HG02763 (cell line): ENCODE data around the gene RALGAPA2.

Source experiments
- ATAC-seq: cut with Tn5 transposase; IDR thresholded peaks from one replicate; pipeline ENCODE4 v1.9.1; 2021; ENCODE audit warnings: mild to moderate bottlenecking, moderate library complexity; ENCODE audit not compliant: unreplicated experiment

The RALGAPA2 gene

GRCh38 chr20:20501128-20501527, 211.3 kb downstream of the RALGAPA2 start:
- no peak for ATAC-seq

DNA sequence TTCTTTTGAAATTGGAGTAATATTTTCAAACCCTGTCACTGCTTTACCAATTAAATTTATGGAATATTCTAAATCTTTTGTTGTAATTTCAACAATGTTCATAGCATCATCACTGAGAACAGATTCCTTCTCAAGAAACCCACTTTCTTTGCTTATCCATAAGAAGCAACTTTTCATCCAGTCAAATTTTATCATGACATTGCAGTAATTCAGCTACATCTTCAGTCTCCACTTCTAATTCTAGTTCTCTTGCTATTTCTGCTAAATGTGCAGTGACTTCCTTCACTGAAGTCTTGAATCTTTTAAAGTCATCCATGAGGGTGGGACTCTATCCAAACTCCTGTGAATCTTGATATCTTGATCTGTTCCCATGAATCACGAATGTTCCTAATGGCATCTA, 212.1 kb downstream of the RALGAPA2 start:
- no peak for ATAC-seq

DNA sequence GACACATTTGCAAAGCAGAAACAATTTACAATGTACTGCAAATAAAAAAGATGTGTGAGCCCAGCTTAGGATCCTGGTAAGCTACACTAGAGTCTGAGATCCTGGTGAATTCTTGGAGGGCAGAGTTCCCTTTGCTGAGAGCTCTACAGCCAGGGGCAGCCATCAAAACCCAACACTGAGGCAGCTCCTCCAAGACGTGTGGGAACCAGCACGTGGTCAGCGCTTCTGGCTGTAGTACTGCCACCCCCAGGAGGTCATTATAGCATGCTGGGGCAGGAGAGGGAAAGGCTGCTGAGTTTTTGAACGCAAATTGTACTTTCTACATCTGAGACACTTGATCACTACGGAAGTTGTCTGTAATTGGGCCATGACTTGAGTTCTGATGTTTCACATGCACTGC, 213.0 kb downstream of the RALGAPA2 start:
- ATAC-seq: no peak

DNA sequence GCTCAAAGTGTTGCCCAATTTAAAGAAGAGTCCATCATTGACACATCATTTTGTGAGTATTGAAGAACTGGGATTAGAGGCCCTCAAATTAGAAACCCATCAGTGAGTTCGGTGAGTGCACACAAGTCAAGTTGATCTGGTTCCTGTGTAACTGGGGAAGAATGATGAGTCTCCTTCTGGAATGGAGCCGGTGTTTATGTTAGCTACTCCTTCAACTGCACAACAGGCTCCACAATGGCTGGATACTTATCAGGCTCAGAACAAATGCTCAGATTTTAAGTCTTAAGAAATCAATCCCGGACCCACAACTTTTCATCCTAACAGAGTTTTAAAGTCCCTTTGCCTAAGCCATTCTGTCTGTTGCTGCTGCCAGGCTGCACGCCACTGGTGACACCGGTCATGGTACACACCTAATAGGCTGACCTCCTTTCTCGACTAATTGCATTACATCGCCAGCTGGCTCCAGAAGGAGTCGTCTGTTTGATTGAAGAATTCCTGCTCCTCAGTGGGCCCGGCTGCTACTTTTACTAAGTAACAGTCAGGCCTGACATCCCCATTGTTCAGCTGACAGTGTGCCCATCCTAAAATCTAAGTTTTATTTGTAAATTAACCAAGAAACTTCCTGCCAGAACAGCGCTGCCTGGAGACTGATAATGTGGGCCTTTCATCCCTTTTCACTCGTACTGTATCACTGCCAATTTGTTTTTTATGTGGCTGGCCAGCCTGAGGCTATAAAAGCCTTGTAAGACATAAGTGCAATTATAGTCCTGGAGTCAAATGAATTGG, 214.2 kb downstream of the RALGAPA2 start:
- ATAC-seq: no peak

DNA sequence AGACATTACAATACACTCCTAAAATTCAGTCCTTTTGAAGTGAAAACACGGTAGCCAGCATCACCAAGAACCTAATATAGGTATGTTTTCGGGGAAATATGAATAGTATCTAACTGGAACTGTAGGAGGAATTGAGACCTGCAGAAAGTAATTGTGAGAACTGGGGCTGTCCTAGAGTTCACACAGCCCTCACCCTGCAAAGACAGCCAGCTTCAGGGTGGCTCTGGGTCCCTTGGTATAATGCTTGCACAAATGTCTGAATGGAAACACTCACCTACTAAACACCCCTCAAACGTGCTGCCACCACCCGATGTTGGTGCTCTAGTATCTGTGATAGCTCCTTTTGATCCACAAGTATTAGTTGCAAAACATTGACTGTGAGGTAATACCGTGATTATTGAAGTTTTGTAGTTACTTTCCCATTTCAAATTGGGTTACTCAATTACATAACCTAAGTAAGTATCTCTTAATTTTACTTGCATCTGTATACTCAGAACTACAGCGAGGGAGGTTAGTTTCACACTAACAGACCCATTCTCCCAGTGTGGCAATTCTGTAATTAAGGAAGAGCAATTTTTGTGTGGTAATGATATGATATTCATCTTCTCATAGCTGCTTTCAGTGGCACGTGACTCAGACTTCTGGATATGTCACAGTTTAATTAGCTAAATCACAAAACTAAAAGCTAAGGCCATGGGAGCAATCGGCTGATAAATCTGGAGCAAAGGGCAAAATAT, 215.0 kb downstream of the RALGAPA2 start:
- no peak for ATAC-seq

DNA sequence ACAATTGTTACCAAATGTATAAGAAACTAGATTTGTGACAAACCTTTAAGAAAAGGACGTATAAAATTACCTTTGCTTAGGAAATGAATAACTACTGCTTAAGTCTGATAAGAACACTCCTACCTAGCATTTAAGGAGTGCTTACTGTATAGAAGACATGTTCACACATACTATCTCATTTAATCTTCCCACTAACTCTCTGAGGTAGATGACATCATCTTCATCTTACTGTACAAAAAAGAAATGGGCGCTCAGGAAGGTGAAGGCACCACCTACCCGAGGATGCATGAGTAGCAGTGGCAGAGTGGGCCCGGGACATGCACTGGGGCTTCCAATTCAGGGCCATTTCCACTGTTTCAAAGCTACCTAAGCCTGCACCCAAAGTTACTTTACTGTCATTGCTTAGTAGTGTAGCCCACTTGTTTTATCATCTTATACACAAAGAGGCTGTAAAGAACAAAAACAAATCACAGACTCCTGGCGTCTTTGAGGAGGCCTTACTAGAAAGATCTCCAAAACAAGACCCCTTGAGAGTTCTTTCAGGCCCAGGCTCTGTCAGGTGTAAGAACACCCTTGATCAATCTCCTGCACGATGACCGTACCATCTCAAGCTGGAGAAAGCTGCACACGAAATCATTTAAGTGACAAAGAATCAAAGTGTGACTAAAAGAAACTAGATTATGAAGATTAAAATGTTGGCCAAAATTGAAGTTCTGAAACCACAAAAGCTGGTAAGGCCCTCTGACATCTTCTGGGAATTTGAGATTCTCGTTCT, 216.5 kb downstream of the RALGAPA2 start:
- ATAC-seq: no peak

GRCh38 chr20:20493701-20494100, 218.7 kb downstream of the RALGAPA2 start:
- no peak for ATAC-seq

- no peak for ATAC-seq
Observed at GRCh38 chr20:20492521-20493332, 219.7 kb downstream of the RALGAPA2 start.

DNA sequence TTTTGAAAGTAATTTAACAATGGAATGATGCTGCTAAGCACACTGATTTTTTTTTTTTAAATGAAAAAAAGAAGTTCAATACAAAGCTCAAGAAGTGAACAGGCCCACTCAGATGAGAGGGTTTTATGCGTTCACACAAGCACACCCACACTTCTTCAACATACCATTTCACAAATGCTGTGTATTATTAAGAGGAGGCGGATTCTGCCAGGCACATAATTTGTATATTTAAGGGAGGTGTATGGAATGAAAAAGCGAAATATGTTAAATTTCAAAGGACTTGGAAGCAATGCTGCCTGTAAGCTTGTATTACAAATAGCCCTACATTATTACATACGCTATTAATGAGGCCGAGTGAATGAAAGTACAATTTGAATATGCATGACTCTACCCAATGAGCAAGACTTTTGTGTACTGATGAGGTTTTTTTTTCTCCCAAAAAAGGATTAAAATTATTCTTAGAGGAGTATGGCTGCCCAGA, 220.6 kb downstream of the RALGAPA2 start:
- ATAC-seq: no peak

DNA sequence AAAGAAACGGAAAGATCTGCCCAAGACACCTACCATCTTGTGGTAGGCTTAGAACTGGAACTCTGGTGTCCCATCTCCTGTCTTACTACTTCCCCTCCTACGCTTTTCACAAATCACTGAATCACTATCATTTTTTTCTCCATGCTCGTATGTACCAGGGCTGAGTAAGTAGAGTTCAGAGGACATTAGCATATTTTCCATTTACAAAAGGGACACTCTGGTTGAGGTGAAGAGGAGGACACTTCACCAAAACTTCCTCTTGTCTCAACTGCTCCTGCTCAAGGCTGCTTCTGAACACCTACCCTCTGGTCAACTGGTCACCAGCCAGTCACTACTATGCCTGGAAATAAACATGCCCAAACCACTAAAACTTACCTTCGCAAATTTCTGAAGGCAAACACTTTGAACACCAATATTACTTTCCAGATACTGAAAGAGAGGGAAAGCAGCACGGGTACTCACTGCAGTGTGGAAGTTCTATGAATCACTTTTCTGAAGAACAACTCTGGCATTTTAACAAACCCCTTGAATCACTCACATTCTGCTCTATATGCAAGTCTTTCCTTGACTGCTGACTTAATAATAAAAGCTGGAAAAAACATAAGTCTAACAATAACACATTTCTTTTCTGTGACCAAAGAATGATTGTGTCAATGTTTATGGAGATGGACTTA, 221.2 kb downstream of the RALGAPA2 start:
- no peak for ATAC-seq

DNA sequence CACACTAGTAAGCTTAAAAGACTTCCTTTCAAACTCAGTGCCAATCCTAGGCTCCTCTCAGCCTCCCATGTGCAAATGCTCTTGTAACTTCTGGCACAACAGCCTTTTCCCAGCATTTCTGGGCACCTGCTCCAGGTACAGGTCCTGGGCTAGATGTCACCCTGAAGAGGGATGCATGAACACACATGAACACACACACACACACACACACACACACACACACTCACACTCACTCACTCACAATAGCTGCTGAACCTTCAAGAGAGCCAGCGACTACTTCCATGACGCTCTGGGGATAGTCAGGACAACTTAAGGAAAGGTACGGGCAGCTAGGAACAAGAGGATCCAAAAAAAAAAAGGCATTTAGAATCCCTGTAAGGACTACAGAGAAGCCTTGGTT, 221.8 kb downstream of the RALGAPA2 start:
- no peak for ATAC-seq

GRCh38 chr20:20489648-20490341, 222.6 kb downstream of the RALGAPA2 start:
- ATAC-seq: no peak

- peak; percentile 74 for ATAC-seq
Observed at GRCh38 chr20:20489054-20489453, 223.4 kb downstream of the RALGAPA2 start.

- ATAC-seq: no peak
Observed at GRCh38 chr20:20488388-20488787, 224.1 kb downstream of the RALGAPA2 start.

GRCh38 chr20:20487811-20488210, 224.6 kb downstream of the RALGAPA2 start:
- ATAC-seq: no peak

DNA sequence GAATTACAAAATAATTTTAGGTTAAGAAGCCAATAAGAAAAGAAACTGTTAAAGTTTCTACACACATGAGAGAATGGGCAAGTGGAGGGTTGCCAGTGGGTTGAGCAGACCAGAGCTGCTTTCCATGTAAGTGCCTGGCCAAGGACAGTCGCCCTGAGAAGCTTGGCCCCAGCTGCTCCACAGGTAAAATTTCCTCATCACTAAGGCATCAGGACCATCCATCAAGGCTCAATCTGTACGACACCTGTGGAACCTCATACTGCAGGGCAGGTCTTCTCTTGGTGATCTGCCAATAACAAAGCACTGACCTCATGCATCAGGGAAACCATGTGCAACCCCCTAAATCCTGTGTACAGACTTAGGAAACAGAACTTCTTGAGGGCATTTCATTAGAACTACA, 229.1 kb downstream of the RALGAPA2 start:
- ATAC-seq: no peak

DNA sequence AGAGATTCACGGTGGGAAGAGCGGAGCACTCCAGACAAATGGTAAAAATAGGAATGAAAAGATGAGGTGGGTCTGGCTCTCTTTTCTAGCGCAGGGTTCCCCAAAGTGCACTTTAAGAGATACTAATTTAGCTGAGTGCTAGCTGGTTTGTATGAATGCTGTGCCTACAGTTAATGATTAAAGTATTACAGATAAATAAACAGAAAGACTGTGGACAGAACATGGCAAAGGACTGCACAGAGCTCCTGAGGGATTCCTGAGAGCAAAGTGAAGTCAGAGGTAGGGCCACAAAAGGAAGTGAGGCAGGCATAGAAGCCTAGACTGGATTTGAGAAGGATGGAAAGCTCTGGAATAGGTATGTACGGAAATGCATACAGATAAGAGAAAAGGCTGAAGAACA, 230.0 kb downstream of the RALGAPA2 start:
- no peak for ATAC-seq

DNA sequence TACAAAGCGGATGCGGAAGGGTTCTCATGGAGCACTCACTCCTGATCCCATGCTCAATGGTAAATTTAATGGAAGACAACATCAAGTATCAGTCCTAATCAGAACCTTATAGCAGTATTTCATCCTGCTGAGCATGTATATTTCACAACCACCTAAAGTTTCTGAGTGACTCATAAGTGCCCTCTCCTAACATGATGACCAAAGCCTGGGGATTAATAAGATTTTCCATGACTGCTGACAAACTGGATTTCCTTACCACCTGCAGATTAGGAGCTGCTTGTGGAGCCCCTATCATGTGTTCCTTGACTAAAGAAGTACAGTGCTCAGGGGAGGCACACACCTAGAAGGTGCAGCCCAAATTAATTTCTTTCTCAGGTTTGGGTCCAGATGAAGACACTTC, 231.8 kb downstream of the RALGAPA2 start:
- no peak for ATAC-seq

- ATAC-seq: no peak
Observed at GRCh38 chr20:20480126-20480525, 232.3 kb downstream of the RALGAPA2 start.
